Liver (tissue), 9 donors: ENCODE results near the gene GSK3A. TPM values are rescaled to one million over a fixed set of nuclear protein-coding genes. Genes with fewer than 3 reads are reported as not detected.
A peak's percentile ranks its signal among the peaks of the same experiment; 100 is the strongest.

Experiments
- DNase-seq: peaks from one replicate; pipeline ENCODE4 v3.0.0-alpha.2; 2017; ENCODE audit warnings: low spot score
- H3K27ac ChIP-seq, 2 donors: one replicate each; pipeline ENCODE4 v1.7.0; 2013; ENCODE audit warnings: inconsistent platforms in 2 of 2, low read length in 2 of 2, control low read depth in 1 of 2, low read depth in 1 of 2, mild to moderate bottlenecking in 1 of 2
- H3K27me3 ChIP-seq, 4 donors: one replicate each; pipeline versions ENCODE4 v1.6.1 to v1.7.0; 2013; ENCODE audit warnings: low read length in 3 of 4, inconsistent platforms in 1 of 4, mild to moderate bottlenecking in 1 of 4, moderate library complexity in 1 of 4; ENCODE audit not compliant: control insufficient read depth in 4 of 4, insufficient read depth in 4 of 4
- H3K36me3 ChIP-seq, 4 donors: one replicate each; pipeline versions ENCODE4 v1.6.1 to v1.7.0; 2013; ENCODE audit warnings: low read length in 3 of 4, mild to moderate bottlenecking in 3 of 4, low read depth in 1 of 4, moderate library complexity in 1 of 4; ENCODE audit not compliant: control insufficient read depth in 4 of 4, insufficient read depth in 3 of 4
- H3K4me1 ChIP-seq, 4 donors: one replicate each; pipeline versions ENCODE4 v1.6.1 to v1.7.0; 2013; ENCODE audit warnings: low read length in 3 of 4, mild to moderate bottlenecking in 3 of 4, moderate library complexity in 1 of 4; ENCODE audit not compliant: control insufficient read depth in 4 of 4, insufficient read depth in 4 of 4
- H3K4me3 ChIP-seq, 3 donors: one replicate each; pipeline versions ENCODE4 v1.6.1 to v1.7.0; 2013; ENCODE audit warnings: low read length in 3 of 3, control low read depth in 1 of 3, low read depth in 1 of 3, mild to moderate bottlenecking in 1 of 3
- H3K9ac ChIP-seq, 2 donors: one replicate each; pipeline ENCODE4 v1.7.0; 2013; ENCODE audit warnings: low read length in 2 of 2, mild to moderate bottlenecking in 2 of 2, moderate library complexity in 2 of 2, control low read depth in 1 of 2, low read depth in 1 of 2
- H3K9me3 ChIP-seq, 4 donors: one replicate each; pipeline versions ENCODE4 v1.6.1 to v1.7.0; 2013; ENCODE audit warnings: low read length in 3 of 4; ENCODE audit not compliant: control insufficient read depth in 4 of 4
- ATF3 ChIP-seq: IDR thresholded peaks from 2 replicates; pipeline ENCODE4 v1.6.1; 2016; ENCODE audit warnings: antibody characterized with exemption
- CTCF ChIP-seq: fragments of 150-350 bp; IDR thresholded peaks from 2 replicates; pipeline ENCODE4 v1.5.1; 2017; ENCODE audit warnings: improper control_type of control experiment, low read depth, low read length; ENCODE audit not compliant: missing input control
- EGR1 ChIP-seq, 2 donors: IDR thresholded peaks; 2 replicates each; pipeline ENCODE4 v1.6.1; 2016 to 2018; ENCODE audit warnings: antibody characterized with exemption in 2 of 2, low read depth in 2 of 2
- FOXA1 ChIP-seq: IDR thresholded peaks from 2 replicates; pipeline ENCODE4 v1.6.1; 2016; ENCODE audit warnings: antibody characterized with exemption
- FOXA2 ChIP-seq: IDR thresholded peaks from 2 replicates; pipeline ENCODE4 v1.6.1; 2016; ENCODE audit warnings: antibody characterized with exemption
- GABPA ChIP-seq, 2 donors: IDR thresholded peaks in 1 of 2; conservative IDR thresholded peaks in 1 of 2; 2 replicates each; pipeline ENCODE4 v1.6.1; 2016; ENCODE audit warnings: antibody characterized with exemption in 2 of 2, mild to moderate bottlenecking in 1 of 2, moderate library complexity in 1 of 2
- HNF4G ChIP-seq: IDR thresholded peaks from 2 replicates; pipeline ENCODE4 v1.6.1; 2016; ENCODE audit warnings: antibody characterized with exemption
- JUND ChIP-seq, 2 donors: IDR thresholded peaks; 2 replicates each; pipeline ENCODE4 v1.6.1; 2016; ENCODE audit warnings: antibody characterized with exemption in 2 of 2
- MAX ChIP-seq: IDR thresholded peaks from 2 replicates; pipeline ENCODE4 v1.6.1; 2016; ENCODE audit warnings: antibody characterized with exemption
- RAD21 ChIP-seq, 2 donors: IDR thresholded peaks; 2 replicates each; pipeline ENCODE4 v1.6.1; 2016; ENCODE audit warnings: antibody characterized with exemption in 2 of 2, mild to moderate bottlenecking in 2 of 2
- REST ChIP-seq: IDR thresholded peaks from 2 replicates; pipeline ENCODE4 v1.6.1; 2016; ENCODE audit warnings: antibody characterized with exemption, mild to moderate bottlenecking
- YY1 ChIP-seq: IDR thresholded peaks from 2 replicates; pipeline ENCODE4 v1.6.1; 2016; ENCODE audit warnings: antibody characterized with exemption, mild to moderate bottlenecking
- ZBTB33 ChIP-seq: IDR thresholded peaks from 2 replicates; pipeline ENCODE4 v1.6.1; 2016; ENCODE audit warnings: antibody characterized with exemption
- WGBS: extraction: QIAGEN DNeasy Blood & Tissue Kit; methylation state at CpG from one replicate; pipeline ENCODE4 v1.1.7; 2013; 5-methylcytosine and 5-hydroxymethylcytosine counted together
- polyA plus RNA-seq, 2 donors: library from polyadenylated mRNA; stranded (reverse) in 1 of 2; unstranded in 1 of 2; fragments of 200-250 nt in 1 of 2; fragments of >200 nt in 1 of 2; fragmentation: Nextera tagmentation in 1 of 2; extraction: Ambion mirVana in 1 of 2; gene quantifications; one replicate each; pipeline versions ENCODE4 v1.2.1 to v1.2.3, GENCODE V29; 2013 to 2015
- total RNA-seq, 2 donors: library from RNA; depleted of rRNA; stranded (reverse); fragments of >200 nt; gene quantifications; one replicate each; pipeline ENCODE4 v1.2.3, GENCODE V29; 2014
- donor health status: healthy.
- donor health status: healthy.
- donor health status: healthy.
- donor health status: healthy.
- donor health status: healthy.

GSK3A gene
- total and polyA plus RNA-seq, 4 donors, result 5.9 to 23.1 (median 13.0) TPM

- Histone ChIP-seq H3K27ac (no peak overlapping the region), H3K4me3 (no peak overlapping the region), H3K9me3 (no peaks in the 10 kb centered on the region), H3K27me3 (no peaks in the 10 kb centered on the region), H3K36me3 (peaks cover 17 to 58% (median 32%) of the 10 kb centered on the region in 4 donors), H3K9ac (no peak overlapping the region), H3K4me1 (peaks cover 7 to 28% (median 24%) of the 10 kb centered on the region in 4 donors)
- DNase-seq, result no peak
- WGBS, result 97% methylated on average over 10 of the region's 10 CpGs
- no peak for TF ChIP-seq FOXA2
- TF ChIP-seq EGR1 (IDR thresholded peaks at IDR 0.05; ENCODE audit: low read depth in 2 of 2), result no peak
- TF ChIP-seq YY1, result no peak
- TF ChIP-seq MAX, result no peak
- no peak for TF ChIP-seq ZBTB33
- no peak for TF ChIP-seq HNF4G
- TF ChIP-seq CTCF, result no peak
- no peak for TF ChIP-seq RAD21 (IDR thresholded peaks at IDR 0.05)
Observed at GRCh38 chr19:42287827-42288107, 45.4 kb upstream of the GSK3A start.

- Histone ChIP-seq H3K9me3 (no peaks in the 10 kb centered on the region), H3K4me1 (peaks cover 7 to 31% (median 24%) of the 10 kb centered on the region in 4 donors), H3K4me3 (no peak overlapping the region), H3K36me3 (peaks cover 15 to 53% (median 29%) of the 10 kb centered on the region in 4 donors), H3K27me3 (no peaks in the 10 kb centered on the region), H3K27ac (peak overlapping the region in 1 of 2 donors; percentile 16), H3K9ac (no peak overlapping the region)
- WGBS, result 95% methylated on average over 30 of the region's 30 CpGs
- DNase-seq, result no peak
- TF ChIP-seq ZBTB33 (no peak), CTCF (no peak), ATF3 (no peak), EGR1 (IDR thresholded peaks at IDR 0.05; ENCODE audit: low read depth in 2 of 2) (no peak), RAD21 (IDR thresholded peaks at IDR 0.05) (no peak), JUND (IDR thresholded peaks at IDR 0.05) (no peak), YY1 (no peak), REST (no peak), FOXA1 (no peak), MAX (no peak), FOXA2 (no peak), GABPA (IDR thresholded peaks at IDR 0.05 in 1 of 2, conservative IDR thresholded peaks at IDR 0.05 in 1 of 2) (no peak)
Observed at GRCh38 chr19:42287017-42287826, 44.8 kb upstream of the GSK3A start.
